HCT116 (cell line): ENCODE data around the gene PCDHGC5. TPM values are rescaled to one million over a fixed set of nuclear protein-coding genes. Genes with fewer than 3 reads are reported as not detected.

Experiments
- ATAC-seq: fragments of 200-7000 bp; cut with Tn5 transposase; 2 replicates; pipeline ENCODE4 v1.9.1; 2020; ENCODE audit warnings: mild to moderate bottlenecking, moderate library complexity
- BruUV-seq: library from RNA; stranded (reverse); fragments of 400-500 nt; replicated peaks from 2 replicates; lab custom pipeline; 2021; lab: Mats Ljungman, UMichigan
- CTCF ChIA-PET: fragments of 300-600 bp; sonication (Branson Sonifier 250); formaldehyde crosslinking; loops from one replicate; lab custom pipeline; 2021; ENCODE audit warnings: antibody characterized with exemption; lab: Charles Lee
- POLR2A ChIA-PET: fragments of 300-600, 350-600 bp; sonication (Branson Sonifier 250); formaldehyde crosslinking; loops from one replicate; lab custom pipeline; 2021; ENCODE audit warnings: antibody characterized with exemption; lab: Charles Lee
- RAD21 ChIA-PET, 2 experiments: fragments of 300-600 bp; sonication (Branson Sonifier 250); formaldehyde crosslinking; loops; one replicate each; lab custom pipeline; 2023; ENCODE audit warnings: low total read pairs in 2 of 2; ENCODE audit not compliant: uncharacterized antibody in 2 of 2, unreplicated experiment in 2 of 2, low non-redundant PET in 1 of 2; lab: Charles Lee
- DNase-seq: peaks from one replicate; pipeline ENCODE4 v3.0.0-alpha.2; 2010; ENCODE audit warnings: low read depth, low spot score
- H2AFZ ChIP-seq: fragments of 200-600 bp; shearing (Covaris generic), sonication (generic); 2 replicates; pipeline ENCODE4 v1.6.1; 2017; ENCODE audit warnings: low read depth, mixed run types, mixed read lengths, antibody characterized with exemption, low read length; ENCODE audit not compliant: poor library complexity, severe bottlenecking
- H3K27ac ChIP-seq: 2 replicates; pipeline ENCODE4 v1.5.1; 2012; ENCODE audit warnings: low read depth, low read length
- H3K27me3 ChIP-seq: fragments of 200-600 bp; sonication (generic); 2 replicates; pipeline ENCODE4 v1.6.1; 2016; ENCODE audit warnings: mixed run types, low read length, mixed read lengths; ENCODE audit not compliant: insufficient read depth
- H3K36me3 ChIP-seq, 2 experiments: fragments of 200-500 bp in 1 of 2; fragments of 200-600 bp in 1 of 2; sonication (Bioruptor generic) in 1 of 2; sonication (generic) in 1 of 2; 2 replicates each; pipeline versions ENCODE4 v1.5.1 to v1.6.1; 2014 to 2016; ENCODE audit warnings: low read length in 2 of 2, inconsistent platforms in 1 of 2, mixed read lengths in 1 of 2, mixed run types in 1 of 2; ENCODE audit not compliant: insufficient read depth in 2 of 2, control insufficient read depth in 1 of 2
- H3K4me1 ChIP-seq, 2 experiments: fragments of 200-600 bp in 1 of 2; sonication (generic) in 1 of 2; 2 replicates each; pipeline versions ENCODE4 v1.5.1 to v1.6.1; 2012 to 2017; ENCODE audit warnings: low read length in 2 of 2, inconsistent platforms in 1 of 2, mild to moderate bottlenecking in 1 of 2, mixed read lengths in 1 of 2, mixed run types in 1 of 2, moderate library complexity in 1 of 2; ENCODE audit not compliant: insufficient read depth in 2 of 2, control insufficient read depth in 1 of 2
- H3K4me2 ChIP-seq: fragments of 200-600 bp; sonication (generic); 2 replicates; pipeline ENCODE4 v1.6.1; 2017; ENCODE audit warnings: mixed run types, low read length, mixed read lengths
- H3K4me3 ChIP-seq, 2 experiments: fragments of 200-600 bp in 1 of 2; sonication (generic) in 1 of 2; replicated peaks in 1 of 2; 2 replicates each; pipeline ENCODE4 v1.5.1; 2011 to 2016; ENCODE audit warnings: low read length in 2 of 2, control low read depth in 1 of 2, low read depth in 1 of 2, mild to moderate bottlenecking in 1 of 2, mixed read lengths in 1 of 2, mixed run types in 1 of 2
- H3K79me2 ChIP-seq: fragments of 200-600 bp; sonication (generic); 2 replicates; pipeline ENCODE4 v1.6.1; 2017; ENCODE audit warnings: mild to moderate bottlenecking, mixed run types, low read length, moderate library complexity, mixed read lengths; ENCODE audit not compliant: insufficient read depth
- H3K9ac ChIP-seq: fragments of 200-600 bp; sonication (generic); 2 replicates; pipeline ENCODE4 v1.6.1; 2016; ENCODE audit warnings: low read length, mixed read lengths
- H3K9me2 ChIP-seq: fragments of 200-600 bp; sonication (generic), shearing (Covaris generic); 2 replicates; pipeline ENCODE4 v1.6.1; 2017; ENCODE audit warnings: mixed run types, mild to moderate bottlenecking, moderate library complexity; ENCODE audit not compliant: insufficient read depth
- H3K9me3 ChIP-seq, 2 experiments: fragments of 200-500 bp in 1 of 2; fragments of 200-600 bp in 1 of 2; sonication (Bioruptor generic) in 1 of 2; sonication (generic) in 1 of 2; 2 replicates each; pipeline ENCODE4 v1.6.1; 2014 to 2017; ENCODE audit warnings: low read length in 2 of 2, mixed read lengths in 2 of 2, inconsistent platforms in 1 of 2, low read depth in 1 of 2, mild to moderate bottlenecking in 1 of 2, mixed run types in 1 of 2, moderate library complexity in 1 of 2; ENCODE audit not compliant: control insufficient read depth in 1 of 2, insufficient read depth in 1 of 2
- H4K20me1 ChIP-seq: fragments of 200-600 bp; sonication (generic), shearing (Covaris generic); 2 replicates; pipeline ENCODE4 v1.6.1; 2017; ENCODE audit warnings: mixed run types, mild to moderate bottlenecking, moderate library complexity; ENCODE audit not compliant: insufficient read depth
- CBX3 ChIP-seq: IDR thresholded peaks from 2 replicates; pipeline ENCODE4 v1.6.1; 2012; ENCODE audit warnings: low read depth
- CTCF ChIP-seq, 3 experiments: fragments of 200-600 bp in 1 of 3; sonication (generic) in 1 of 3; IDR thresholded peaks in 2 of 3; conservative IDR thresholded peaks in 1 of 3; 2 replicates each; pipeline ENCODE4 v1.5.1; 2012 to 2017; ENCODE audit warnings: low read depth in 2 of 3, low read length in 2 of 3, antibody characterized with exemption in 1 of 3, borderline replicate concordance in 1 of 3, control low read depth in 1 of 3, mild to moderate bottlenecking in 1 of 3, mixed read lengths in 1 of 3, mixed run types in 1 of 3, moderate library complexity in 1 of 3; ENCODE audit not compliant: insufficient read depth in 1 of 3
- ELF1 ChIP-seq: IDR thresholded peaks from 2 replicates; pipeline ENCODE4 v1.6.1; 2012; ENCODE audit warnings: low read depth, borderline replicate concordance
- EZH2 ChIP-seq: fragments of 200-600 bp; sonication (generic); IDR thresholded peaks from 2 replicates; pipeline ENCODE4 v1.6.1; 2017; ENCODE audit warnings: antibody characterized with exemption, mixed run types
- EZH2phosphoT487 ChIP-seq: fragments of 200-600 bp; IDR thresholded peaks from 2 replicates; pipeline ENCODE4 v1.6.1; 2018; ENCODE audit warnings: antibody characterized with exemption, borderline replicate concordance
- FOSL1 ChIP-seq: IDR thresholded peaks from 2 replicates; pipeline ENCODE4 v1.6.1; 2012; ENCODE audit warnings: low read depth
- JUND ChIP-seq: IDR thresholded peaks from 2 replicates; pipeline ENCODE4 v1.6.1; 2012
- POLR2A ChIP-seq: IDR thresholded peaks from 2 replicates; pipeline ENCODE4 v1.7.0; 2011; ENCODE audit warnings: borderline replicate concordance; ENCODE audit not compliant: insufficient read depth, insufficient read length; ENCODE audit errors: extremely low read depth
- POLR2AphosphoS5 ChIP-seq: IDR thresholded peaks from 2 replicates; pipeline ENCODE4 v1.6.1; 2011; ENCODE audit warnings: mild to moderate bottlenecking, low read depth, low read length, moderate library complexity
- RAD21 ChIP-seq: IDR thresholded peaks from 2 replicates; pipeline ENCODE4 v1.6.1; 2012; ENCODE audit warnings: low read depth, mild to moderate bottlenecking
- REST ChIP-seq: IDR thresholded peaks from 2 replicates; pipeline ENCODE4 v1.6.1; 2012; ENCODE audit warnings: low read depth
- SIN3A ChIP-seq: IDR thresholded peaks from 2 replicates; pipeline ENCODE4 v1.6.1; 2012; ENCODE audit warnings: low read depth
- SP1 ChIP-seq: IDR thresholded peaks from 2 replicates; pipeline ENCODE4 v1.6.1; 2012; ENCODE audit warnings: low read depth
- TCF7L2 ChIP-seq: IDR thresholded peaks from 2 replicates; pipeline ENCODE4 v1.7.0; 2011; ENCODE audit warnings: borderline replicate concordance, inconsistent platforms; ENCODE audit not compliant: insufficient read depth, insufficient read length; ENCODE audit errors: extremely low read depth
- YY1 ChIP-seq: IDR thresholded peaks from 2 replicates; pipeline ENCODE4 v1.6.1; 2011; ENCODE audit warnings: low read length, low read depth, moderate library complexity, mild to moderate bottlenecking; ENCODE audit not compliant: insufficient replicate concordance; ENCODE audit errors: extremely low read depth
- ZFX ChIP-seq: fragments of 450-650 bp; IDR thresholded peaks from 2 replicates; pipeline ENCODE4 v1.6.1; 2017
- ZNF274 ChIP-seq: fragments of 200-500 bp; sonication (Bioruptor generic); IDR thresholded peaks from 2 replicates; pipeline ENCODE4 v1.6.1; 2014; ENCODE audit warnings: mild to moderate bottlenecking, low read depth, low read length, inconsistent platforms
- intact Hi-C: fragments of 100-400 bp; cut with micrococcal nuclease; formaldehyde crosslinking; loops from 2 replicates; pipeline ENCODE4 v1.10.0; 2022
- total RNA-seq: library from RNA; stranded (reverse); gene quantifications from one replicate; pipeline ENCODE4 v1.2.1, GENCODE V29; 2021; ENCODE audit not compliant: unreplicated experiment
- TF ChIP-seq, protein P1 (sequence below): IDR thresholded peaks from 2 replicates; pipeline ENCODE4 v1.6.1; 2011; ENCODE audit warnings: mild to moderate bottlenecking, low read length, moderate library complexity; ENCODE audit not compliant: insufficient replicate concordance; ENCODE audit errors: extremely low read depth
- TF ChIP-seq, protein P2 (sequence below): IDR thresholded peaks from 2 replicates; pipeline ENCODE4 v1.6.1; 2012

Gene PCDHGC5
- total RNA-seq, 1 experiment from 2014 or later, result not detected

- H4K20me1 ChIP-seq, result no peaks in the 10 kb centered on the region
- no peak overlapping the region for H3K27ac ChIP-seq
- no peaks in the 10 kb centered on the region for H3K27me3 ChIP-seq
- H3K9ac ChIP-seq, result no peak overlapping the region
- H3K79me2 ChIP-seq, result no peaks in the 10 kb centered on the region
- ChIA-PET POLR2A (no interaction called here), RAD21 (no interaction called here), CTCF (no interaction called here)
- H2AFZ ChIP-seq, result no peak overlapping the region
- H3K9me2 ChIP-seq, result no peaks in the 10 kb centered on the region
- ATAC-seq (no peak), DNase-seq (no peak)
- intact Hi-C loops, result no loop called here
- H3K9me3 ChIP-seq, result no peaks in the 10 kb centered on the region
- no TSS peak for BruUV-seq
- no peak overlapping the region for H3K4me2 ChIP-seq
- no peaks in the 10 kb centered on the region for H3K4me1 ChIP-seq
- TF ChIP-seq RAD21 (no peak), REST (no peak), EZH2phosphoT487 (no peak), CBX3 (no peak), JUND (no peak), POLR2AphosphoS5 (no peak), TCF7L2 (no peak), ZFX (no peak), SIN3A (no peak), YY1 (no peak), FOSL1 (no peak), POLR2A (no peak), ZNF274 (no peak), ELF1 (no peak), SP1 (no peak), CTCF (IDR thresholded peaks at IDR 0.05 in 2 of 3, conservative IDR thresholded peaks at IDR 0.05 in 1 of 3; ENCODE audit: borderline replicate concordance in 1 of 3, insufficient read depth in 1 of 3, low read depth in 2 of 3, low read length in 2 of 3) (no peak), EZH2 (no peak)
- TF ChIP-seq, protein P1, sequence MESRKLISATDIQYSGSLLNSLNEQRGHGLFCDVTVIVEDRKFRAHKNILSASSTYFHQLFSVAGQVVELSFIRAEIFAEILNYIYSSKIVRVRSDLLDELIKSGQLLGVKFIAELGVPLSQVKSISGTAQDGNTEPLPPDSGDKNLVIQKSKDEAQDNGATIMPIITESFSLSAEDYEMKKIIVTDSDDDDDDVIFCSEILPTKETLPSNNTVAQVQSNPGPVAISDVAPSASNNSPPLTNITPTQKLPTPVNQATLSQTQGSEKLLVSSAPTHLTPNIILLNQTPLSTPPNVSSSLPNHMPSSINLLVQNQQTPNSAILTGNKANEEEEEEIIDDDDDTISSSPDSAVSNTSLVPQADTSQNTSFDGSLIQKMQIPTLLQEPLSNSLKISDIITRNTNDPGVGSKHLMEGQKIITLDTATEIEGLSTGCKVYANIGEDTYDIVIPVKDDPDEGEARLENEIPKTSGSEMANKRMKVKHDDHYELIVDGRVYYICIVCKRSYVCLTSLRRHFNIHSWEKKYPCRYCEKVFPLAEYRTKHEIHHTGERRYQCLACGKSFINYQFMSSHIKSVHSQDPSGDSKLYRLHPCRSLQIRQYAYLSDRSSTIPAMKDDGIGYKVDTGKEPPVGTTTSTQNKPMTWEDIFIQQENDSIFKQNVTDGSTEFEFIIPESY, result no peak
- TF ChIP-seq, protein P2, sequence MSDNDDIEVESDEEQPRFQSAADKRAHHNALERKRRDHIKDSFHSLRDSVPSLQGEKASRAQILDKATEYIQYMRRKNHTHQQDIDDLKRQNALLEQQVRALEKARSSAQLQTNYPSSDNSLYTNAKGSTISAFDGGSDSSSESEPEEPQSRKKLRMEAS, result no peak
- H3K4me3 ChIP-seq, result no peak overlapping the region
- peaks cover 9 to 36% of the 10 kb centered on the region in 2 experiments; a peak in 3 of 4 replicates for H3K36me3 ChIP-seq
These were observed 43.8 kb downstream of the PCDHGC5 start for GRCh38 chr5:141532726-141533125.
